Activated CD8-positive, alpha-beta T cell treated with anti-CD3 and anti-CD28 coated beads for 36 hours (primary cell): ENCODE data around the gene EPS8L1. TPM values are rescaled to one million over a fixed set of nuclear protein-coding genes. Genes with fewer than 3 reads are reported as not detected.

Experiments
- ATAC-seq: fragments of 200-7000 bp; cut with Tn5 transposase; one replicate; pipeline ENCODE4 v1.10.0; 2021; ENCODE audit warnings: mild to moderate bottlenecking, moderate library complexity
- CTCF ChIA-PET: fragments of 350-600 bp; sonication (Branson Sonifier 250); formaldehyde crosslinking; loops from one replicate; lab custom pipeline; 2021; ENCODE audit warnings: antibody characterized with exemption; lab: Charles Lee
- POLR2A ChIA-PET: fragments of 350-600 bp; sonication (Branson Sonifier 250); formaldehyde crosslinking; loops from one replicate; lab custom pipeline; 2021; ENCODE audit warnings: antibody characterized with exemption; lab: Charles Lee
- DNase-seq: peaks from one replicate; pipeline ENCODE4 v3.0.0-alpha.2; 2020
- H3K27ac Mint-ChIP-seq: one replicate; pipeline ENCODE4 v1.8.0; 2021; ENCODE audit warnings: mild to moderate bottlenecking, mixed read lengths
- H3K27me3 Mint-ChIP-seq: one replicate; pipeline ENCODE4 v1.8.0; 2021; ENCODE audit warnings: mixed read lengths
- H3K36me3 Mint-ChIP-seq: one replicate; pipeline ENCODE4 v1.8.0; 2021; ENCODE audit warnings: low read depth, mixed read lengths
- H3K4me1 Mint-ChIP-seq: one replicate; pipeline ENCODE4 v1.8.0; 2021; ENCODE audit warnings: low read depth, mixed read lengths
- H3K4me3 Mint-ChIP-seq: one replicate; pipeline ENCODE4 v1.8.0; 2021; ENCODE audit warnings: mild to moderate bottlenecking, moderate library complexity, mixed read lengths
- H3K9me3 Mint-ChIP-seq: one replicate; pipeline ENCODE4 v1.8.0; 2021; ENCODE audit warnings: mixed read lengths
- CTCF ChIP-seq: fragments of 200-600 bp; IDR thresholded peaks from one replicate; pipeline ENCODE4 v1.8.0; 2022; ENCODE audit warnings: antibody characterized with exemption, mild to moderate bottlenecking
- intact Hi-C: fragments of 100-400 bp; cut with micrococcal nuclease; formaldehyde crosslinking; loops from one replicate; pipeline ENCODE4 v1.10.0; 2022
- total RNA-seq, 2 experiments: library from RNA; stranded (reverse); gene quantifications; one replicate each; pipeline ENCODE4 v1.2.3, GENCODE V29; 2021

EPS8L1 gene
- total RNA-seq, 2 experiments from 2014 or later = 2.8 to 3.2 TPM

GRCh38 chr19:55115446-55116065 is 39.9 kb downstream of the EPS8L1 start:
- Mint-ChIP-seq H3K27ac (peak overlapping the region; percentile 89), H3K36me3 (peaks cover 8% of the 10 kb centered on the region), H3K9me3 (no peaks in the 10 kb centered on the region), H3K4me1 (peaks cover 24% of the 10 kb centered on the region), H3K4me3 (peak overlapping the region; percentile 96), H3K27me3 (no peaks in the 10 kb centered on the region)
- ATAC-seq (no peak), DNase-seq (no peak)
- CTCF ChIA-PET = interaction anchor here (1.1 to 1.5 kb wide), 3 partner anchors 17 to 187 kb away, joined by 3 to 6 read pairs (median 3); no protein-coding TSS in a partner anchor
- intact Hi-C loops = no loop called here
- TF ChIP-seq CTCF = no peak
- POLR2A ChIA-PET = interaction anchor here (0.6 to 1.9 kb wide), 2 partner anchors 20 to 28 kb away, joined by 3 to 4 read pairs; no protein-coding TSS in a partner anchor

DNA sequence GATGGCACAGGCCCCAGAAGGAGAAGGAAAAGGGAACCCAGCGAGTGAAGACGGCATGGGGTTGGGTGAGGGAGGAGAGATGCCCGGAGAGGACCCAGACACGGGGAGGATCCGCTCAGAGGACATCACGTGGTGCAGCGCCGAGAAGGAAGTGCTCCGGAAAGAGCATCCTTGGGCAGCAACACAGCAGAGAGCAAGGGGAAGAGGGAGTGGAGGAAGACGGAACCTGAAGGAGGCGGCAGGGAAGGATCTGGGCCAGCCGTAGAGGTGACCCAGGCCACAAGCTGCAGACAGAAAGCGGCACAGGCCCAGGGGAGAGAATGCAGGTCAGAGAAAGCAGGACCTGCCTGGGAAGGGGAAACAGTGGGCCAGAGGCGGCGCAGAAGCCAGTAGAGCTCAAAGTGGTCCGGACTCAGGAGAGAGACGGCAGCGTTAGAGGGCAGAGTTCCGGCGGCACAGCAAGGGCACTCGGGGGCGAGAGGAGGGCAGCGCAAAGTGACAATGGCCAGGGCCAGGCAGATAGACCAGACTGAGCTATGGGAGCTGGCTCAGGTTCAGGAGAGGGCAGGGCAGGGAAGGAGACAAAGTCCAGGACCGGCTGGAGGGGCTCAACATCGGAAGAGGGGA is 40.7 kb downstream of the EPS8L1 start:
- ChIA-PET POLR2A (interaction anchor here (0.6 to 1.9 kb wide), 4 partner anchors 29 to 806 kb away, joined by 3 to 6 read pairs (median 4); partner anchors contain the start of gene PPP6R1), CTCF (interaction anchor here (1.4 to 1.6 kb wide), 2 partner anchors 16 to 28 kb away, joined by 3 to 5 read pairs; no protein-coding TSS in a partner anchor)
- Mint-ChIP-seq H3K27me3 (peaks cover 2% of the 10 kb centered on the region), H3K27ac (peak overlapping the region; percentile 89), H3K4me1 (peaks cover 24% of the 10 kb centered on the region), H3K36me3 (peaks cover 6% of the 10 kb centered on the region), H3K9me3 (no peaks in the 10 kb centered on the region), H3K4me3 (peak overlapping the region; percentile 96)
- ATAC-seq (peak; percentile 43), DNase-seq (peak; percentile 72)
- intact Hi-C loops = no loop called here
- no peak for TF ChIP-seq CTCF

DNA sequence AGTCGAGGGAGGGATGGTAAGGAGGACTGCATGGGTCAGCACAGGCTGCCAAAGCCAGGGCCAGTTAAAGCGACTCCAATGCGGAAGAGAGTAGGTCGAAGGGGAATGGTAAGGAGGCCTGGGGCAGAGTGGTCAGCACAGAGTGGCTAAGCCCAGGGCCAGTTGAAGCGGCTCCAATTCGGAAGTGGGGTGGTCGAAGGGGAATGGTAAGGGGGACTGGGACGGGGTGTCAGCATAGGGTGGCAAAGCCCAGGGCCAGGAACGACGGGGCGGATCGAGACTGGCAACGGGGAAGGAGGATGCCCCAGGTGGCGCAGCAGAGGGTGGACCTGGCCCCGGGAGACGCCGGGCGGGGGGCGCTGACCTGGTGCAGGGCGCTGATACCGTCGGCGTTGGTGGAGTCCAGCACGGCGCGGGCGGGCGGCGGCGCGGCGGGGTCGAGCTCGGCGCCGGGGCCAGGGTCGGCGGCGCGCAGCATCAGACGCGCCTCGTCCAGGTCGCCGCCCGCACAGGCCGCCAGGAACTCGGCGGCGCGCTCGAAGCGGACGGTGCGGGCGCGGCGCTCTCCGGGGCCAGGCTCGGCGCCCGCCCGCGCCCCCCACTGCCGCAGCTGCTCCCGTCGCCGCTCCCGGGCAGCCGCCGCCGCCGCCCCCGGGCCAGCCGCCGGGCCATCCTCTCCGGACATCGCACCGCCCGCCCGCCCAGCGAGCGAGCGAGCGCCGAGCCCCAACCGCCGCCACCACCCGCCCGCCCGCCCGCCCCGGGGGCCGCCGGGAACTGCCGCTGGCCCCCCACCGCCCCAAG is 41.4 kb downstream of the EPS8L1 start, which contains the start of gene PPP1R12C:
TSS of gene PPP1R12C (minus strand) at position 779 of the 804 bp plus-strand sequence. CDS start at position 685, 94 bp downstream.
- H3K4me1 Mint-ChIP-seq = peaks cover 24% of the 10 kb centered on the region
- peak; percentile 11 for DNase-seq
- no peak for TF ChIP-seq CTCF
- POLR2A ChIA-PET = interaction anchor here (0.6 to 1.9 kb wide), 5 partner anchors 23 to 805 kb away, joined by 3 to 6 read pairs (median 4); partner anchors contain the start of gene PPP6R1
- ATAC-seq = peak; percentile 11
- H3K36me3 Mint-ChIP-seq = peaks cover 6% of the 10 kb centered on the region
- intact Hi-C loops = no loop called here
- CTCF ChIA-PET = interaction anchor here (0.7 to 1.7 kb wide), 5 partner anchors 16 to 387 kb away, joined by 3 to 5 read pairs (median 4); no protein-coding TSS in a partner anchor
- H3K4me3 Mint-ChIP-seq = peak within 1 kb of the TSS; percentile 96
- peak within 1 kb of the TSS; percentile 93 for H3K27ac Mint-ChIP-seq
- no peaks in the 10 kb centered on the region for H3K9me3 Mint-ChIP-seq
- H3K27me3 Mint-ChIP-seq = peaks cover 3% of the 10 kb centered on the region

DNA sequence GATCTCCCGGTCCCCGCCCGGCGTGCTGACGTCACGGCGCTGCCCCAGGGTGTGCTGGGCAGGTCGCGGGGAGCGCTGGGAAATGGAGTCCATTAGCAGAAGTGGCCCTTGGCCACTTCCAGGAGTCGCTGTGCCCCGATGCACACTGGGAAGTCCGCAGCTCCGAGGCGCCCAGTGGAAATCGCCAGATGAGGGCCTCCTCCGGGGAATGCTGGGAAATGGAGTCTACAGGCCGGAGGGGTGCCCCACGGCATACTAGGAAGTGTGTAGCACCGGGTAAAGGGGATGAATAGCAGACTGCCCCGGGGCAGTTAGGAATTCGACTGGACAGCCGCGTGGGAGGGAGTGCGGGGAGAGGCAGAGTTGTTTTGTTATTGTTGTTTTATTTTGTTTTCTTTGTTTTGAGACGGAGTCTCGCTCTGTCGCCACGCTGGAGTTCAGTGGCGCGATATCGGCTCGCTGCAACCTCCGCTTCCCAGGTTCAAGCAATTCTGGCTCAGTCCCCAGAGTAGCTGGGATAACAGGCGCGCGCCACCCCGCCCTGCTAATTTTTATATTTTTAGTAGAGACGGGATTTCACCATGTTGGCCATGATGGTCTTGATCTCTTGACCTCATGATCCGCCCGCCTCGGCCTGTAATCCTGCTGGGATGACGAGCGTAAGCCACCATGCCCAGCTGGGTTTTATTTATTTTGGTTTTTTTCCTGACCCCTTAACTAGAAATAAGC is 42.2 kb downstream of the EPS8L1 start:
- Mint-ChIP-seq H3K9me3 (no peaks in the 10 kb centered on the region), H3K27ac (peak overlapping the region; percentile 93), H3K27me3 (peaks cover 3% of the 10 kb centered on the region), H3K4me3 (peak overlapping the region; percentile 89), H3K36me3 (peaks cover 6% of the 10 kb centered on the region), H3K4me1 (peaks cover 24% of the 10 kb centered on the region)
- CTCF ChIA-PET = interaction anchor here (0.7 to 1.7 kb wide), 7 partner anchors 15 to 386 kb away, joined by 3 to 5 read pairs (median 3); no protein-coding TSS in a partner anchor
- intact Hi-C loops = no loop called here
- DNase-seq = peak; percentile 99
- POLR2A ChIA-PET = interaction anchor here (0.9 to 1.9 kb wide), 4 partner anchors 23 to 142 kb away, joined by 4 to 6 read pairs (median 4); partner anchors contain the start of gene PPP6R1
- TF ChIP-seq CTCF = no peak
- peak; percentile 96 for ATAC-seq
